Right renal cortex interstitium (tissue), 3 donors: ENCODE results near the gene ASH1L. TPM values are rescaled to one million over a fixed set of nuclear protein-coding genes. Genes with fewer than 3 reads are reported as not detected.
"Not testable (repeated sequence)": the region's sequence is repeated elsewhere in the genome, so short reads cannot be mapped to it uniquely, and the experiment has no call there.

ENCODE experiments used
- DNase-seq, 3 donors: peaks; one replicate each; pipeline ENCODE4 v3.0.0-alpha.2; 2013; ENCODE audit warnings: low read depth in 3 of 3, low spot score in 2 of 3
- polyA plus RNA-seq, 3 donors: library from polyadenylated mRNA; unstranded; fragments of 120-200 nt; gene quantifications; one replicate each; pipeline ENCODE4 v1.2.1, GENCODE V29; 2013; ENCODE audit not compliant: insufficient read length in 3 of 3

Gene ASH1L
- polyA plus RNA-seq, 3 donors: 38.4 to 43.9 (median 39.7) TPM

DNA sequence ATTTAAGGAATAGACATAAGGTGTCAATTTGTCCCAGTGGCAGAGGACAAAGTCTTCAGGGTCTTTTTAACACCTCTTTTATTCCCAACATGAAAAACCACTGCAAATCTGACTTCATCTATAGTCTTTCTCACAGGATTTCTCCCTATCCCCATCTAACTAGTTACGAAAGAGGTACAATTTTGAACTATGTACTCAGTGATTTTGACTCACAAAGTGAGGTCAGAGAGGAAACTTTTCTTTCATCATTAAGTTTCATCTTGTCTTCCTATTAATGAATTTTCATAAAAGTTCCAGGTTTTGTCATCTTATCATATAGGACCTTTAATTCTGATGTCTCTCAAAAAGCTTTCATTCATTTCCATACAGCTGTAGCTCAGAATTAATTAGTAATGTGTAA lies 63.3 kb downstream of the ASH1L start:
- DNase-seq: no peak

DNA sequence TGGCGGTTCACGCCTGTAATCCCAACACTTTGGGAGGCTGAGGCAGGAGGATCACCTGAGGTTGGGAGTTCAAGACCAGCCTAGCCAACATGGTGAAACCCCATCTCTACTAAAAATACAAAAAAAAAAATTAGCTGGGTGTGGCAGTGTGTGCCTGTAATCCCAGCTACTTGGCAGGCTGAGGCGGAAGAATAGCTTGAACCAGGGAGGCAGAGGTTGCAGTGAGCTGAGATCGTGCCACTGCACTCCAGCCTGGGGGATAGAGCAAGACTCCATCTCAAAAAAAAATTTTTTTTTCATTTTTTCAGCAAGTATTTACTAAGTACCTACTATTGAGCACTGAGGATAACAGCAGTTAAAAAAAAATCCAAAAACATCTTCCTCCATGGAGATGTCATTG lies 69.0 kb downstream of the ASH1L start:
- not testable (repeated sequence) for DNase-seq

DNA sequence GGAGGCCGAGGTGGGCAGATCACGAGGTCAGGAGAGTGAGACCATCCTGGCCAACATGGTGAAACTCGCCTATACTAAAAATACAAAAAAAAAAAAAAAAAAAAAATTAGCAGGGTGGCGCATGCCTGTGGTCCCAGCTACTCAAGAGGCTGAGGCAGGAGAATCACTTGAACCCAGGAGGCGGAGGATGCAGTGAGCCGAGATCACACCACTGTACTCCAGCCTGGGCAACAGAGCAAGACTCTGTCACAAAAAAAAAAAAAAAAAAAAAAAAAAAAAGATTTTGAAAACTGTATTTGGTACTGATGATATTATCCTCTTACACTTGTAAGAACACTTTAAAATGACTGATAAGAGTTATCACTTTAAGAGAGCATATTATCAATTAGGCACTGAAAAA lies 74.2 kb downstream of the ASH1L start:
- not testable (repeated sequence) for DNase-seq

DNA sequence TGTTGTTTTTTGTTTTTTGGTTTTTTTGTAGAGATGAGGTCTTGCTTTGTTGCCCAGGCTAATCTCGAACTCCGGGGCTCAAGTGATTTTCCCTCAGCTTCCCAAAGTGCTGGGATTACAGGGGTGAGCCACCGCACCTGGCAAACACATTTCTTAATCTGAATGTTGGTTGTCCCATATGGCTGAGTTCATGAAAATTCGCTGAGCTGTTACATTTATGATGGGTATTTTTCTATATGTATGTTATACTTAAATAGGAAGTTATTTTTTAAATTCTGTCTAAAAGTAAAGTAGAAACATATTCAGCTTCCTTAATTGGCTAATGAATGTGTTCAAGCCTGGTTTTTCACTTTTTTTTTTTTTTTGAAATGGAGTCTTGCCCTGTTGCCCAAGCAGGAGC lies 75.1 kb downstream of the ASH1L start:
- no peak for DNase-seq

DNA sequence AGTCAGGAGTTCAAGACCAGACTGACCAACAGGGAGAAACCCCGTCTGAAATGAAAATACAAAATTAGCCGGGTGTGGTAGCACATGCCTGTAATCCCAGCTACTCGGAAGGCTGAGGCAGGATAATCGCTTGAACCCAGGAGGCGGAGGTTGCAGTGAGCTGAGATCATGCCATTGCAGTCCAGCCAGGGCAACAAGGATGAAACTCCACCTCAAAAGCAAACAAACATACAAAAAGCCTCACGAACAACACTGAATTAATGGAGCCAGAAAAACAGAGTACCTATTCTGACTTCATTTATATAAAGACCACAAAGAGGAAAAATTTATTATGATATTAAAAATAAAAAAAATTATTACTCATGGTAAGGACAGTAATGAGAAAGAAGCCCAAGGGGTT lies 75.7 kb downstream of the ASH1L start:
- DNase-seq: not testable (repeated sequence)

DNA sequence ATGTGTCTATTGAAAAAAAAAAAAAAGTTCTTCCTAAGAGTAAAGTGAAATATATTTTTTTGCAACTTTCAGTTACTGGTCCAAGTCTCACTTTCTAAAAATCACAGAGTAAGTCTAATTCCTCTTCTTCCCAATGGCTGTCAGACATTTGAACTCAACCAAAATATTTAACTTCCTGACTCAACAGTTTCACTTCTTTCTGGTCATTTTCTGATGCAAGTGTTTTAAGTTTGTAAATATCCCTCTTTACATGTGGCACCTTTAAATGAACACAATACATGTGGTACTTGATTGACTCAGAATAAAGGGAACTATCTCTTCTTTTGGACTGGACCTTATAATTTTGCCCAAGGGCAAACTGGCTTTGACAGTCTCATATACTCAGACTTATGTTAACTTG lies 76.7 kb downstream of the ASH1L start:
- no peak for DNase-seq

DNA sequence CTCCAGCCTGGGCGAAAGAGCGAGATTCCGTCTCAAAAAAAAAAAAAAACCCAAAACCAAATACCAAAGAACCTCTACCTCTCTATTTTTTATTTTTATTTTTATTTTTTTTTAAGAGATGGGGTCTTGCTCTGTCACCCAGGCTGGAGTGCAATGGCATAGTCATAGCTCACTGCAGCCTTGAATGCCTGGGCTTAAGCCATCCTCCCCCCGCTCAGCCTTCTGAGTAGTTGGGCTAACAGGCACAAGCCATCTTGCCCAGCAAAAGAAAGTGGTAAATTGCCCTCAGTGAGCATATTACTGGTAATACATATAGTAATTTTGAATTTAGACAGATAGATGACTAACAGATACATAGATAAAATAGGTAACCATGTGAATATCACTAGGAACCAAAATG lies 77.4 kb downstream of the ASH1L start:
- DNase-seq: no peak

DNA sequence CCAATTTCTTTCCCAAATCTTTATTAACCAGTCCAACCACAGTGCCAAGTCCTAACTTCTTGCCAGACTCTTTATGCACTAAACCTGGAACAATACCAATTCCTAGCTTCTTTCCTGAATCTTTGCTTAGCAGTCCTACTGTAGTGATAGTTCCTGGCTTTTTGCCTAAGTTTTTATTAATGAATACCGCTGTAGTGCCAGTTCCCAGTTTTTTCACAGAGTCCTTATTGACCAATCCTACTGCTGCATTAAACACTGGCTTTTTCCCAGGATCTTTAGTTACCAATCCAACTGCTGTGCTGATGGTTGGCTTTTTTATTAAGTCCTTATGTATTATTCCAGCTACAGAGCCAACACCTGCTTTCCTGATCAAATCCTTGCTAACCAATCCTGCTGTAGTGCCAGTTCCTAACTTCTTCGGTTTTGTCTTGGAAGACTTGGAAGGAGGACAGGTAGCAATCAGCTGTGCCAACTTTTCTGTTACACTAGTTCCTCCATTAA lies 80.8 kb downstream of the ASH1L start:
- no peak for DNase-seq

DNA sequence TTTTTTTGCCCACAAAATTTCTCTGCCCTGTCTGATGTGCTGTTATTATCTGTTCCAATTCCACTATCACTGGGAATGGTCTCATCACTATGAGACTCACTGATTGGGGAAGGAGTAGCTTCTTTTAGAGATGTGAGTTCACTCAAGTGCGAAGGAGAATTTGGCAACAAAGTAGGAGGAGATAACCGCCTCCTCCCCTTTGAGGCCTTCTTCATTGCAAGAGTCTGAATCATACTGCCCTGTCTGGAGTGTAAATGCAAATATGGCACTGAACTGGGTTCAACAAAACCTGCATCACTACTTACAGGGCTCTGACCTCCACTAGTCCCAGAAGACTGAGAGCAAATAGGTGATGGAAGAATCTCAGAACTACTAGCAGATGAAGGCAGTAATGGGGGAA lies 83.4 kb downstream of the ASH1L start:
- DNase-seq: no peak

DNA sequence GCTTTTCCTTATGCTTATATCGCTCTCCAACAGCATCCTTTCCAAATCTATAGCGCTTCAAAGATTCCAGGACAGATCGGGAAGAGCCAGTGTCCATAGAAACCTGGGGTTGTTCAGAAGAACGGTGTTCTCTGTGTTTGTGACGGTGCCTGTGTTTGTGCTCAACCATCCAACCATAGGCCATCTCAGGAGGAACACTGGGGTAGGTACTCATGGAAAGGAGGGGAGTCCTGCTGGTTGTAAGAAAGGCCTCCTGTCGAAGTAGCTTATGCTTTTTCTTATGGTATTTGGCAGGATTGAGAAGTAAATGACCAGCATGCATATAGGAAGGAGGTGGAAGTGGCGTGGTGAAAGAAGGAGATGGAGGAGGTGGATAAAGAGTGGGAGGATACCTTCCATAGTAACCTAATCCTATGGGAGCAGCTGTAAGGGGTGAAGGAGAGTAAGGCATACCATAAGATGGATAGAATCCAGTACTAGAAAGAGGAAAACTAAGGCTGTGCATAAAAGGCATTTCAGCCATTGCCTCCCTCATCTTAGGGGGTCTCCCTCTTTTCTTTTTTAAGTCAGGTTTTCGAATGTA lies 84.2 kb downstream of the ASH1L start:
- no peak for DNase-seq

DNA sequence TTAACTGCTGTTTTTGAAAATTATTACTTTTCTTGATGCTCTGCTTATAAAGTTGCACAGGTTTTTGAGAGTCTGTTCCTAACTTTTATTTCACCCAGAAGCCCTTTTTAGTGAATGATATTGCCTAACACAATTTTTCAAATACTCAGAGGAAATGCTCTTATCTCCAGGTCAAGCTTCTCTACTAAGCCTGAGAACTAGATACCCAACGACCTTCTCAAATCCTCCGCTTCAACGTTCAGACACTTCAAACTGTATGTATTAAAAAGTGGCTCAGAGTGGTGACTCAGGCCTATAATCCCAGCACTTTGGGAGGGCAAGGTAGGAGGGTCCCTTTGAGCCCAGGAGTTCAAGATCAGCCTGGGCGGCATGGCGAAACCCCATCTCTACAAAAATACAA lies 88.5 kb downstream of the ASH1L start:
- DNase-seq: no peak

DNA sequence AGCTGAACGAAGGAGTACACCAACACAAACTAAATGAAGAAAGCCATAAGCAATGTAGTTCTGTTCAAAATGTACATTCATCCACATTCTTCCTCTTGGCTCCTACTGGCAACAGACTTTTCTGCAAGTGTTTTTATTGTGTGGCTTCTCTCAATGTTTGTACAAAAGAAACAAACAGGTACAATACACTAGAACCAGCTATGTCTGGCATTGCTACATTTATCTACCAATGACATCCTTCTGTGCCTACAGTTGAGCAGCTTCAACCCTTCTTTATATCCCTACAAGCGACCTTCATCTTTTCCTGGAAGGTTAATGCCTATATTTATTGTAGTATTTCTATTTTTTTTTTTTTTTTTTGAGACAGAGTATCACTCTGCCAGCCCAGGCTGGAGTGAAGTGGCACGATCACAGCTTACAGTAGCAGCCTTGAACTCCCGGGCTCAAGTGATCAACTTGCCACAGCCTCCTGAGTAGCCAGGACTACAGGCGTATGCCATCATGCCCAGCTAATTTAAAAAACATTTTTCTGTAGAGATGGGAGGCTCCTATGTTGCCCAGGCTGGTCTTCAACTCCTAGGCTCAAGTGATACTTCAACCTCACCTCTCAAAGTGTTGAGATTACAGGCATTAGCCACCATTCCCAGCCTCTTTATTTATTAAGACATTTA lies 89.3 kb downstream of the ASH1L start:
- DNase-seq: no peak

DNA sequence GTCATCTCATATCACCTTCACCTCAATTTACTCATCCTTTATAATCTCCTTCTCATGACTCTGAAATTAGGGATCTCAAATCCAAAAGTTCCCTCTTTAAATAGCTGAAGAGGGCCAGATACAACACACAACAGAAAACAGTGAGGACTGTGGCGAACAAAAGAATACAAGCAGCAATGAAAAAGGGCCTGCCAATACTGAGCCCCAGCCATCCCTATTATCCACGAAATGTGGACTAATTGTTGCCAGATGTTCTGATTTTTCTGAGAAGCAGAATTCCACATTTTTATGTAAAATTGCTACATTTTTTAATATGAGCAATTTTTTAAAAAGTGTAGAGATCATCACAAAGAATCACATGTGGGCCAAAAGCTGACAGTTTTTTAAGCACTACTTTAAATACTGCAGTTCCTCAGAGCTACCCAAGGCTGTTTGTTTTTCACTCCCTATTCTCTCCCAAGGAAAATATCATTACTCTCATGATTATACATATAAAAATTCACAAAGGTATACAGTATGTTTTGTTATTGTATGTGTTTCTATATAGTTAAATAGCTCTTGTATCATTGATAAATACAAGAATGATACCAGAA lies 90.0 kb downstream of the ASH1L start:
- no peak for DNase-seq

DNA sequence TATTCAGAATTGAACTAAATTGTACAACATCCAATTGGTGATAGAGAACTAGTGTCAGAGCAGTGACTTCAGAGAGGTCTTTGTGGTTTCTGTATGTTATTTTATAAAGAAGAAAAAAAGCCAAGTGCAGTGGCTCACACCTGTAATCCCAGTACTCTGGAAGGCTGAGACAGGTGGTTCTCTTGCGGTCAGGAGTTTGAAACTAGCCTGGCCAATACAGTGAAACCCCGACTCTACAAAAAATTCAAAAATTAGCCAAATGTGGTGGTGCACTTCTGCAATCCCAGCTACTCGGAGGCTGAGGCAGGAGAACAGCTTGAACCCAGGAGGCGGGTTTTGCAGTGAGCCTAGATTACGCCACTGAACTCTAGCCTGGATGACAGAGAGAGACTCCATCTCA lies 90.7 kb downstream of the ASH1L start:
- DNase-seq: no peak

DNA sequence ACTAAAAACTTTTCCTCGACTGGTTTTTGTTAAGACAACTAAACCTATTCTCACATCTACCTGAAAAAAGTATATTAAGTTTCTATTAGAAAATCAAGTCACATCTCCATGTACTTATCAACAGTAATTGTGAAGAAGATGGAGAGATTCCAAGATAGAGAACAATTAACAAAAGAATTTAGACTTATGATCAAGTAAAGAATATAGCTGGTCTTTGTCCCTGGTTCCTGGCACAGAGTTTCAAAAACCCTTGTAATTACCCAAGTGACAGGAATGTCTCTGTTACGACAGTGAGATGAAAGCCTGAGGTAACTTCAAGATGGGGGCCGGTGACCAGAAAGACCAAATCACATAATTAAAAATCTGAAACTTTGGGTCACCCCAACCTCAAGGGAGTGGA lies 91.6 kb downstream of the ASH1L start:
- no peak for DNase-seq

DNA sequence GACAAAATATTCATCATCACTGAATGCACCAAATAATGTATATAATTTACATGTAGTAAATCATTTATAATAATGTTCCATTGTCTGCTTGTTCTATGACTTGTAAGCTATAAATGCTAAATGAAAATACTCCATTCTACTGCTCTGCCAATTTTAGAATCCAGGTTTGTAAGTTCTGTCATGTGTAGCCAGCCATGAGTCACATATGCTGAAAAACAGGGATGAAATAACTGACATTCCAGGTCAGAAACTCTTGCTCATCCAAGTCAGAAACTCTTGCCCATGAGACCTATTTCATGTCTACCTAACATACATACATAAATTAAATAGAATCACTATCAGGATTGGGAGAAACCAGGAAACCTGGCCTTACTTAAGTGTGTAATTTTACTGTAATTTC lies 95.6 kb downstream of the ASH1L start:
- DNase-seq: no peak

DNA sequence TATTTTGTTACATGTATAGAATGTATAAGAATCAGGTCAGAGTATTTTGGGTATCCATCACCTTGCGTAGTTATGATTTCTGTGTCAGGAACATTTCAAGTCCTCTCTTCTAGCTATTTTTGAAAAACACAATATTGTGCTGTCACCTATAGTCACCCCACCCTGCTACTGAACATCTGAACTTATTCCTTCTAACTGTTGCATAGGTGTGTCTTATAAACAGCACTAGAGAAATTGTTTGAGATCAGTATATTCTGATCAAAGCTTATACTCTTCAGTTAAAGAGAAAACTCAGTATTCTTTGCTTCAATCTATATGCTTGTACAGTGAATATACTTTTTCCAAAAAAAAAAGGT lies 96.0 kb downstream of the ASH1L start:
- DNase-seq: no peak

DNA sequence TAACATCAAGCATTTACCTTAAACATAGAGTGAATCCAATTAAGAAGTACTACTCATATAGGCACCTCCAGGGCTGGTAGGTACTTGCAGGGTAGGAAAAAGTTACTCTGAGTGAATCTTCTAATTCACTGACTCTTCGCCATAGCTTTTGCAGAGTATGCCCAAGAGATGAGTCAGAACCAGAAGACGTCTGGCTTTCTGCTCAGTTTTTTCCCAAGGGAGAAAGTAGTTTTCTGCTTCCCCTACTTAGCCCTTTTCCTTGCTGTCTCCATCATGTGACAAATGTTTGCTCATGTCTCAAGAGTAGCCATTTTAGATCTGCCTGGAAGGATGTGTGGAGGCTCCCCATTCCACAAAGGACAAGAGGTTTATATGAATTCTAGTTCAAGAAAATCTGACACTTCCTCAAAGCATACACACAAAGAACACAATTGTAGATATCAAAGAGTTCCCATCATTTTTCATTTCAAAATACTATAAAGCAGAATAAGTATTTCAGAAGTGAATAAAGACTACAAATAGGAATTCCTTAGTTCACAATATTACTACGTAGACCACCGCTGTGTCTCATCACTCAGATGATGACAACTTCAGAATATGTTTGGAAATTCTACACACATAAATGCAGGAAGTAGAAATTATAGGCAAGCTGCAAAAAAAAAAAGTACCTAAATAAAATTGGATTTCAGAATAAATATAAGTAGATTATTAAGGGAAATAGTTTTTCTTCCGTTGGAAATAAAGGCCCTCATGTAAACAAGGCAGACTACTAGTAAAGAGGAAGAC lies 98.5 kb downstream of the ASH1L start:
- no peak for DNase-seq

DNA sequence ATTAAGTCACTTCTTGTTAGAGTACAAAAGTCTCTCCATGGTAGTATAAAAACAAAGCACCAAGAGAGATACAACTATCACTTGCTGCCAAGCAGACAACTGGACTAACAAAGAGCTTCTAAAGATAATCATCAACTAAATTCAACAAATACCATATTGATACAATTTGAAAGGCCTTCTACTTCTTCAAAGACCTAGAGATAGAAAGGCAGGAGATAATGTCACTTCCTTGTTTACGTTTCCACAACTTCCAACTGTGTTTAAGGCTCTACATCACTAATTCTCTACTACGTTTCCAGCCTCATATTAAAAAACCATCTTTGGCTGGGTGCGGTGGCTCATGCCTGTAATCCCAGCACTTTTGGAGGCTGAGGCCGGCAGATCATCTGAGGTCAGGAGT lies 104.5 kb downstream of the ASH1L start:
- no peak for DNase-seq

DNA sequence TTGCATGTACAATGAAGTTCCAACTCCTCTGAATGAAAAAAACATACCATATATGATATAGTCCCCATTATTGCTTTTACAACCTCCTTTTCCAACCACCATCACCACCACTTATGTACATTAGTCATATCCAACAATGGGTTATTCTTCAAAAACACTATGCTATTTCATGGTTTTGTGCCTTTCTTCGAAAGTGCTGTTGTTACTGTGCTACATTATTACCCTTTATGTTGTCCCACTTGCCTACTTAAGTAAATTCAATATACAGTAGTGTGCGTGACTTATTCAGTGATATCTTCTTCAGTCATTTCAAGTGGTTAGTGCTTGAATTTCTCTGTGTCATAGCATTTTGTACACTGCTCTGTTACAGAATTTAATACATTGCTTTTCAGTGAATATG lies 105.3 kb downstream of the ASH1L start:
- no peak for DNase-seq

DNA sequence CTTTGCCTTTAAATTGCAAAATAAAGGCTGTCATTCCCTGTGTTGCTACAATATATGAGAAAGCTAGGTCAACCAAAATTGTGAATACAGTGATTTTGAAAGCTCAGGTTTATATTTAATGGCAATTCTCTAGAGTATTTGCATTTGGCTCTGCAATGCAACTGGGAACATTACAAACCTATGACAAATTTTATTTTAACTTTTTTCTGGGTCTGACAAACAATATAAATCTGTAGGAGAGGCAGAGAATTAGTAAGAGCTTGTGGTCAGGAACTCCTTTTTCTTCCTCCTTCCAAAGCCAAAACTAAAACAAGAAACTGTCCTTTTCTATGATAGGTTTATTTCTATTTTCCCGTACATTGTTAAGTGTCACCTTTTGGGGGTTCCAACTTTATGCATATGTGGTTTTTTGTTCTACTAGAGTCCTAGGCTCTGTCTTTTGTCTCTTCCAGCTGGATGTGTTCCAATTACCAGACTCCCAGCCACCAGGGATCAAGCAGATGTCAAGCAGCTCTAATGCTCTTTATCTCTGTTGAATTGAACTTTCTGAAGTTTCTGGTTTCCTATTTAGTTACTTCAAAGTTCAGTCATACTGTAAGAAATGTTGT lies 106.9 kb downstream of the ASH1L start:
- DNase-seq: no peak
